ENCODE data around the gene TMEM205. TPM values are rescaled to one million over a fixed set of nuclear protein-coding genes. Genes with fewer than 3 reads are reported as not detected.
"Not testable (repeated sequence)": the region's sequence is repeated elsewhere in the genome, so short reads cannot be mapped to it uniquely, and the experiment has no call there.

The TMEM205 gene
- total RNA-seq, 2 experiments from 2014 or later = 25.9 to 26.7 TPM

GRCh38 chr19:11364935-11365334 lies 18.9 kb upstream of the TMEM205 start:
- no peaks in the 10 kb centered on the region for H3K27me3 Mint-ChIP-seq
- H3K9me3 Mint-ChIP-seq = no peaks in the 10 kb centered on the region
- ChIA-PET CTCF (no interaction called here), POLR2A (no interaction called here)
- no peaks in the 10 kb centered on the region for H3K4me1 Mint-ChIP-seq
- H3K36me3 Mint-ChIP-seq (ENCODE audit: low read depth) = peaks cover 3% of the 10 kb centered on the region
- H3K4me3 Mint-ChIP-seq = no peak overlapping the region
- no peak overlapping the region for H3K27ac Mint-ChIP-seq
- DNase-seq = no peak

GRCh38 chr19:11364296-11364904 lies 18.3 kb upstream of the TMEM205 start:
- H3K36me3 Mint-ChIP-seq (ENCODE audit: low read depth) = peaks cover 2% of the 10 kb centered on the region
- no peaks in the 10 kb centered on the region for H3K27me3 Mint-ChIP-seq
- no peak for DNase-seq
- H3K4me3 Mint-ChIP-seq = no peak overlapping the region
- no peak overlapping the region for H3K27ac Mint-ChIP-seq
- H3K9me3 Mint-ChIP-seq = no peaks in the 10 kb centered on the region
- no peaks in the 10 kb centered on the region for H3K4me1 Mint-ChIP-seq
- CTCF ChIA-PET = no interaction called here
- POLR2A ChIA-PET = no interaction called here

GRCh38 chr19:11363881-11364280 lies 17.8 kb upstream of the TMEM205 start:
- Mint-ChIP-seq H3K36me3 (ENCODE audit: low read depth) (peaks cover 2% of the 10 kb centered on the region), H3K27me3 (no peaks in the 10 kb centered on the region), H3K27ac (no peak overlapping the region), H3K4me1 (no peaks in the 10 kb centered on the region), H3K9me3 (no peaks in the 10 kb centered on the region), H3K4me3 (no peak overlapping the region)
- POLR2A ChIA-PET = no interaction called here
- CTCF ChIA-PET = interaction anchor here (0.6 kb wide), 1 partner anchor 49 kb away, joined by 4 read pairs; no protein-coding TSS in a partner anchor
- no peak for DNase-seq

GRCh38 chr19:11361771-11362731 lies 16.0 kb upstream of the TMEM205 start:
- DNase-seq = no peak
- CTCF ChIA-PET = interaction anchor here (0.7 to 1.5 kb wide), 4 partner anchors 15 to 733 kb away, joined by 3 to 5 read pairs (median 4); no protein-coding TSS in a partner anchor
- H3K9me3 Mint-ChIP-seq = no peaks in the 10 kb centered on the region
- H3K27ac Mint-ChIP-seq = no peak overlapping the region
- no peaks in the 10 kb centered on the region for H3K36me3 Mint-ChIP-seq (ENCODE audit: low read depth)
- no peaks in the 10 kb centered on the region for H3K4me1 Mint-ChIP-seq
- POLR2A ChIA-PET = no interaction called here
- H3K4me3 Mint-ChIP-seq = no peak overlapping the region
- no peaks in the 10 kb centered on the region for H3K27me3 Mint-ChIP-seq

GRCh38 chr19:11361037-11361770 lies 15.1 kb upstream of the TMEM205 start:
- peaks cover 4% of the 10 kb centered on the region for H3K27me3 Mint-ChIP-seq
- H3K4me3 Mint-ChIP-seq = no peak overlapping the region
- ChIA-PET CTCF (interaction anchor here (0.7 to 1.5 kb wide), 3 partner anchors 16 to 200 kb away, joined by 3 to 5 read pairs (median 3); no protein-coding TSS in a partner anchor), POLR2A (no interaction called here)
- no peak overlapping the region for H3K27ac Mint-ChIP-seq
- peaks cover 1% of the 10 kb centered on the region for H3K4me1 Mint-ChIP-seq
- H3K36me3 Mint-ChIP-seq (ENCODE audit: low read depth) = no peaks in the 10 kb centered on the region
- no peak for DNase-seq
- no peaks in the 10 kb centered on the region for H3K9me3 Mint-ChIP-seq

- ChIA-PET CTCF (interaction anchor here (1.2 kb wide), 1 partner anchor 8 kb away, joined by 3 read pairs; no protein-coding TSS in a partner anchor), POLR2A (no interaction called here)
- H3K4me1 Mint-ChIP-seq = peaks cover 8% of the 10 kb centered on the region
- DNase-seq = no peak
- H3K9me3 Mint-ChIP-seq = no peaks in the 10 kb centered on the region
- no peaks in the 10 kb centered on the region for H3K36me3 Mint-ChIP-seq (ENCODE audit: low read depth)
- H3K27me3 Mint-ChIP-seq = peaks cover 9% of the 10 kb centered on the region
- H3K27ac Mint-ChIP-seq = no peak overlapping the region
- H3K4me3 Mint-ChIP-seq = no peak overlapping the region
These were observed 13.4 kb upstream of the TMEM205 start for GRCh38 chr19:11359421-11359820.

- Mint-ChIP-seq H3K27ac (no peak overlapping the region), H3K4me3 (no peak overlapping the region), H3K9me3 (no peaks in the 10 kb centered on the region), H3K4me1 (peaks cover 8% of the 10 kb centered on the region), H3K27me3 (peaks cover 9% of the 10 kb centered on the region), H3K36me3 (ENCODE audit: low read depth) (no peaks in the 10 kb centered on the region)
- ChIA-PET CTCF (interaction anchor here (0.6 to 1.6 kb wide), 2 partner anchors 10 to 34 kb away, joined by 3 to 5 read pairs; partner anchors contain the start of genes CCDC159 and TMEM205), POLR2A (no interaction called here)
- DNase-seq = no peak
These were observed 10.8 kb upstream of the TMEM205 start for GRCh38 chr19:11356676-11357550.

- Mint-ChIP-seq H3K9me3 (no peaks in the 10 kb centered on the region), H3K4me3 (peak overlapping the region; percentile 2), H3K27me3 (peaks cover 9% of the 10 kb centered on the region), H3K27ac (no peak overlapping the region), H3K36me3 (ENCODE audit: low read depth) (no peaks in the 10 kb centered on the region), H3K4me1 (peaks cover 8% of the 10 kb centered on the region)
- DNase-seq = no peak
- CTCF ChIA-PET = no interaction called here
- POLR2A ChIA-PET = interaction anchor here (0.5 kb wide), 1 partner anchor 162 kb away, joined by 3 read pairs; no protein-coding TSS in a partner anchor
These were observed 10.0 kb upstream of the TMEM205 start for GRCh38 chr19:11356074-11356397.

- peak within 1 kb of the TSS; percentile 2 for H3K4me3 Mint-ChIP-seq
These were observed 9.3 kb upstream of the TMEM205 start, which contains the start of gene PLPPR2 for GRCh38 chr19:11355160-11356073. PLPPR2 (plus strand) TSS chr19:11355432; CDS start chr19:11357674, 2,242 bp downstream.

GRCh38 chr19:11354102-11354501 lies 8.0 kb upstream of the TMEM205 start:
- CTCF ChIA-PET; H3K27me3 Mint-ChIP-seq; POLR2A ChIA-PET; H3K36me3 Mint-ChIP-seq (ENCODE audit: low read depth); H3K4me1 Mint-ChIP-seq; H3K27ac Mint-ChIP-seq; H3K9me3 Mint-ChIP-seq; DNase-seq; H3K4me3 Mint-ChIP-seq: not testable (repeated sequence)

More at GRCh38 chr19:11355160-11356073, 9.3 kb upstream of the TMEM205 start, which contains the start of gene PLPPR2:
- H3K27me3 Mint-ChIP-seq = peaks cover 9% of the 10 kb centered on the region
- H3K27ac Mint-ChIP-seq = no peak within 1 kb of the TSS
- DNase-seq = peak; percentile 83
- H3K9me3 Mint-ChIP-seq = no peaks in the 10 kb centered on the region
- H3K36me3 Mint-ChIP-seq (ENCODE audit: low read depth) = no peaks in the 10 kb centered on the region
- CTCF ChIA-PET = no interaction called here
- POLR2A ChIA-PET = interaction anchor here (0.5 kb wide), 1 partner anchor 161 kb away, joined by 3 read pairs; no protein-coding TSS in a partner anchor
- H3K4me1 Mint-ChIP-seq = peaks cover 8% of the 10 kb centered on the region

GRCh38 chr19:11349171-11349570 lies 3.1 kb upstream of the TMEM205 start:
- H3K9me3 Mint-ChIP-seq = peaks cover 13% of the 10 kb centered on the region
- no peak for DNase-seq
- no peak overlapping the region for H3K27ac Mint-ChIP-seq
- peaks cover 4% of the 10 kb centered on the region for H3K36me3 Mint-ChIP-seq (ENCODE audit: low read depth)
- no peak overlapping the region for H3K4me3 Mint-ChIP-seq
- no peaks in the 10 kb centered on the region for H3K27me3 Mint-ChIP-seq
- H3K4me1 Mint-ChIP-seq = peaks cover 27% of the 10 kb centered on the region
- ChIA-PET POLR2A (interaction anchor here (0.6 kb wide), 1 partner anchor 262 kb away, joined by 4 read pairs; no protein-coding TSS in a partner anchor), CTCF (interaction anchor here (0.9 kb wide), 1 partner anchor 8 kb away, joined by 3 read pairs; no protein-coding TSS in a partner anchor)

All from activated CD4-positive, alpha-beta T cell treated with anti-CD3 and anti-CD28 coated beads, Interleukin-2, amount 10 ng/mL, durations not matched to agents 7 days and 5 days (primary cell).